ENCODE data around the gene ARHGEF2.

GRCh38 chr1:155931332-155932038, 46.9 kb downstream of the ARHGEF2 start:
- TF ChIP-seq, protein P1, sequence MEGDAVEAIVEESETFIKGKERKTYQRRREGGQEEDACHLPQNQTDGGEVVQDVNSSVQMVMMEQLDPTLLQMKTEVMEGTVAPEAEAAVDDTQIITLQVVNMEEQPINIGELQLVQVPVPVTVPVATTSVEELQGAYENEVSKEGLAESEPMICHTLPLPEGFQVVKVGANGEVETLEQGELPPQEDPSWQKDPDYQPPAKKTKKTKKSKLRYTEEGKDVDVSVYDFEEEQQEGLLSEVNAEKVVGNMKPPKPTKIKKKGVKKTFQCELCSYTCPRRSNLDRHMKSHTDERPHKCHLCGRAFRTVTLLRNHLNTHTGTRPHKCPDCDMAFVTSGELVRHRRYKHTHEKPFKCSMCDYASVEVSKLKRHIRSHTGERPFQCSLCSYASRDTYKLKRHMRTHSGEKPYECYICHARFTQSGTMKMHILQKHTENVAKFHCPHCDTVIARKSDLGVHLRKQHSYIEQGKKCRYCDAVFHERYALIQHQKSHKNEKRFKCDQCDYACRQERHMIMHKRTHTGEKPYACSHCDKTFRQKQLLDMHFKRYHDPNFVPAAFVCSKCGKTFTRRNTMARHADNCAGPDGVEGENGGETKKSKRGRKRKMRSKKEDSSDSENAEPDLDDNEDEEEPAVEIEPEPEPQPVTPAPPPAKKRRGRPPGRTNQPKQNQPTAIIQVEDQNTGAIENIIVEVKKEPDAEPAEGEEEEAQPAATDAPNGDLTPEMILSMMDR (IDR thresholded peaks at IDR 0.05): no peak
- TF ChIP-seq POLR2A (IDR thresholded peaks at IDR 0.05): no peak
